HEK293 (cell line): ENCODE results near the gene ESPL1.

Experiments
- AEBP2 ChIP-seq: fragments of 450-650 bp; formaldehyde crosslinking; IDR thresholded peaks from 2 replicates; pipeline ENCODE4 v1.5.1; 2016; ENCODE audit warnings: missing biosample characterization, missing genetic modification characterization, borderline replicate concordance
- BCL11B ChIP-seq: fragments of 450-650 bp; formaldehyde crosslinking; IDR thresholded peaks from 2 replicates; pipeline ENCODE4 v1.5.1; 2016; ENCODE audit warnings: low read depth, missing biosample characterization, missing genetic modification characterization
- GLI2 ChIP-seq: fragments of 450-650 bp; formaldehyde crosslinking; IDR thresholded peaks from 2 replicates; pipeline ENCODE4; 2017; ENCODE audit warnings: missing biosample characterization, missing genetic modification characterization, low read depth, borderline replicate concordance
- GLIS1 ChIP-seq: fragments of 450-650 bp; formaldehyde crosslinking; IDR thresholded peaks from 2 replicates; pipeline ENCODE4 v1.5.1; 2016; ENCODE audit warnings: missing biosample characterization, missing genetic modification characterization
- GLIS2 ChIP-seq: fragments of 450-650 bp; formaldehyde crosslinking; IDR thresholded peaks from 2 replicates; pipeline ENCODE4 v1.5.1; 2016; ENCODE audit warnings: missing biosample characterization, missing genetic modification characterization
- KLF7 ChIP-seq: fragments of 450-650 bp; formaldehyde crosslinking; IDR thresholded peaks from 2 replicates; pipeline ENCODE4 v1.5.1; 2016; ENCODE audit warnings: missing biosample characterization, missing genetic modification characterization, borderline replicate concordance
- PATZ1 ChIP-seq: fragments of 450-650 bp; formaldehyde crosslinking; IDR thresholded peaks from 2 replicates; pipeline ENCODE4 v1.5.1; 2016; ENCODE audit warnings: missing biosample characterization, missing genetic modification characterization
- PRDM1 ChIP-seq: fragments of 450-650 bp; formaldehyde crosslinking; IDR thresholded peaks from 2 replicates; pipeline ENCODE4; 2016; ENCODE audit warnings: missing biosample characterization, missing genetic modification characterization
- SP2 ChIP-seq: fragments of 450-650 bp; formaldehyde crosslinking; IDR thresholded peaks from 2 replicates; pipeline ENCODE4 v1.5.1; 2016; ENCODE audit warnings: missing biosample characterization, missing genetic modification characterization
- SP7 ChIP-seq: fragments of 450-650 bp; formaldehyde crosslinking; IDR thresholded peaks from 2 replicates; pipeline ENCODE4 v1.5.1; 2016; ENCODE audit warnings: missing biosample characterization, missing genetic modification characterization
- YY2 ChIP-seq: fragments of 450-650 bp; formaldehyde crosslinking; IDR thresholded peaks from 2 replicates; pipeline ENCODE4 v1.5.1; 2016; ENCODE audit warnings: missing biosample characterization, missing genetic modification characterization
- ZBTB10 ChIP-seq: fragments of 450-650 bp; formaldehyde crosslinking; IDR thresholded peaks from 2 replicates; pipeline ENCODE4 v1.5.1; 2016; ENCODE audit warnings: missing biosample characterization, missing genetic modification characterization
- ZBTB6 ChIP-seq: fragments of 450-650 bp; formaldehyde crosslinking; IDR thresholded peaks from 2 replicates; pipeline ENCODE4 v1.5.1; 2017; ENCODE audit warnings: missing biosample characterization, missing genetic modification characterization
- ZNF140 ChIP-seq: fragments of 450-650 bp; formaldehyde crosslinking; IDR thresholded peaks from 2 replicates; pipeline ENCODE4 v1.5.1; 2016; ENCODE audit warnings: missing biosample characterization, missing genetic modification characterization
- ZNF202 ChIP-seq: fragments of 450-650 bp; formaldehyde crosslinking; IDR thresholded peaks from 2 replicates; pipeline ENCODE4 v1.5.1; 2016; ENCODE audit warnings: missing biosample characterization, missing genetic modification characterization, borderline replicate concordance
- ZNF214 ChIP-seq: fragments of 450-650 bp; formaldehyde crosslinking; IDR thresholded peaks from 2 replicates; pipeline ENCODE4 v1.5.1; 2017; ENCODE audit warnings: missing biosample characterization, mild to moderate bottlenecking, missing genetic modification characterization, borderline replicate concordance
- ZNF24 ChIP-seq: fragments of 450-650 bp; formaldehyde crosslinking; IDR thresholded peaks from 2 replicates; pipeline ENCODE4 v1.5.1; 2016; ENCODE audit warnings: missing biosample characterization, missing genetic modification characterization
- ZNF324 ChIP-seq: fragments of 450-650 bp; formaldehyde crosslinking; IDR thresholded peaks from 2 replicates; pipeline ENCODE4 v1.5.1; 2016; ENCODE audit warnings: missing biosample characterization, missing genetic modification characterization
- ZNF394 ChIP-seq: fragments of 450-650 bp; formaldehyde crosslinking; IDR thresholded peaks from 2 replicates; pipeline ENCODE4 v1.5.1; 2016; ENCODE audit warnings: missing biosample characterization, missing genetic modification characterization, mild to moderate bottlenecking, moderate library complexity, borderline replicate concordance
- ZNF580 ChIP-seq: fragments of 450-650 bp; formaldehyde crosslinking; IDR thresholded peaks from 2 replicates; pipeline ENCODE4 v1.5.1; 2016; ENCODE audit warnings: missing biosample characterization, missing genetic modification characterization
- ZNF585B ChIP-seq: fragments of 450-650 bp; formaldehyde crosslinking; IDR thresholded peaks from 2 replicates; pipeline ENCODE4 v1.5.1; 2016; ENCODE audit warnings: missing biosample characterization, missing genetic modification characterization
- ZNF621 ChIP-seq: fragments of 450-650 bp; formaldehyde crosslinking; IDR thresholded peaks from 2 replicates; pipeline ENCODE4 v1.5.1; 2017; ENCODE audit warnings: missing biosample characterization, missing genetic modification characterization
- ZNF670 ChIP-seq: fragments of 450-650 bp; formaldehyde crosslinking; IDR thresholded peaks from 2 replicates; pipeline ENCODE4 v1.5.1; 2016; ENCODE audit warnings: missing biosample characterization, missing genetic modification characterization, low read depth
- ZNF704 ChIP-seq: fragments of 450-650 bp; formaldehyde crosslinking; IDR thresholded peaks from 2 replicates; pipeline ENCODE4 v1.5.1; 2016; ENCODE audit warnings: missing biosample characterization, missing genetic modification characterization
- ZNF785 ChIP-seq: fragments of 450-650 bp; formaldehyde crosslinking; IDR thresholded peaks from 2 replicates; pipeline ENCODE4 v1.5.1; 2016; ENCODE audit warnings: missing biosample characterization, missing genetic modification characterization
- ZNF837 ChIP-seq: fragments of 450-650 bp; formaldehyde crosslinking; IDR thresholded peaks from 2 replicates; pipeline ENCODE4 v1.5.1; 2016; ENCODE audit warnings: missing biosample characterization, missing genetic modification characterization
- ZNF843 ChIP-seq: fragments of 450-650 bp; formaldehyde crosslinking; IDR thresholded peaks from 2 replicates; pipeline ENCODE4 v1.5.1; 2016; ENCODE audit warnings: missing biosample characterization, missing genetic modification characterization
- ZSCAN30 ChIP-seq: fragments of 450-650 bp; IDR thresholded peaks from 2 replicates; pipeline ENCODE4 v1.5.1; 2018; ENCODE audit warnings: missing biosample characterization, mild to moderate bottlenecking, missing genetic modification characterization, moderate library complexity

ESPL1 gene

GRCh38 chr12:53251477-53252348 lies 16.4 kb upstream of the ESPL1 start (continued):
- TF ChIP-seq ZNF704 (tag by site-specific recombination), result no peak
- no peak; the same call in 1 of the 2 replicates for TF ChIP-seq ZNF24 (tag by site-specific recombination)
- TF ChIP-seq GLIS1 (tag by site-specific recombination), result peak; percentile 11; the same call in 1 of the 2 replicates
- TF ChIP-seq GLIS2 (tag by site-specific recombination), result peak; percentile 51; the same call in 1 of the 2 replicates
- TF ChIP-seq ZBTB6 (tag by site-specific recombination), result peak; percentile 94
- peak; percentile 72; the same call in 1 of the 2 replicates for TF ChIP-seq KLF7
- TF ChIP-seq PATZ1 (tag by site-specific recombination), result peak; percentile 78
- TF ChIP-seq ZNF670 (tag by site-specific recombination), result no peak
- no peak; the same call in 1 of the 2 replicates for TF ChIP-seq ZNF394 (tag by site-specific recombination)
- TF ChIP-seq ZNF785 (tag by site-specific recombination), result no peak
- no peak; the same call in 1 of the 2 replicates for TF ChIP-seq ZBTB10
- TF ChIP-seq AEBP2, result no peak
- no peak for TF ChIP-seq PRDM1
- 0 out of 2 replicates have a peak, but pooled peaks have one; percentile 41 for TF ChIP-seq ZNF843
- no peak for TF ChIP-seq ZNF140 (tag by site-specific recombination)
- no peak for TF ChIP-seq ZNF585B (tag by site-specific recombination)
- TF ChIP-seq SP7 (tag by site-specific recombination), result peak; percentile 73; the same call in 1 of the 2 replicates
- TF ChIP-seq YY2 (tag by site-specific recombination), result peak; percentile 83
- TF ChIP-seq GLI2 (tag by site-specific recombination), result no peak
- no peak for TF ChIP-seq ZNF202 (tag by site-specific recombination)
- no peak for TF ChIP-seq ZNF214 (tag by site-specific recombination)
- TF ChIP-seq ZNF837, result no peak
- TF ChIP-seq BCL11B (tag by site-specific recombination), result peak; percentile 72; the same call in 1 of the 2 replicates
- peak; percentile 78 for TF ChIP-seq SP2
- no peak for TF ChIP-seq ZNF580
- peak; percentile 40; the same call in 1 of the 2 replicates for TF ChIP-seq ZNF324 (tag by site-specific recombination)
- TF ChIP-seq ZSCAN30, result peak; percentile 52
- TF ChIP-seq ZNF621 (tag by site-specific recombination), result no peak
